ENCODE measurements around the gene TMEM184C. TPM values are rescaled to one million over a fixed set of nuclear protein-coding genes. Genes with fewer than 3 reads are reported as not detected.

TMEM184C gene
- total RNA-seq, 2 donors from 2014 or later = 30.3 to 35.7 TPM

GRCh38 chr4:147689067-147689466 is 71.9 kb downstream of the TMEM184C start:
- H3K27me3 Mint-ChIP-seq (ENCODE audit: insufficient read depth) = peaks cover 6% of the 10 kb centered on the region
- Histone ChIP-seq H3K27ac (ENCODE audit: low read depth, low read length) (no peak overlapping the region), H3K4me3 (ENCODE audit: low read length) (no peak overlapping the region), H3K4me1 (ENCODE audit: control insufficient read depth, insufficient read depth, low read length) (no peaks in the 10 kb centered on the region), H3K9me3 (ENCODE audit: control insufficient read depth, low read length) (no peaks in the 10 kb centered on the region), H3K36me3 (ENCODE audit: control insufficient read depth, insufficient read depth, low read length) (no peaks in the 10 kb centered on the region), H3K27me3 (ENCODE audit: control insufficient read depth, insufficient read depth, low read length, poor library complexity, severe bottlenecking) (no peaks in the 10 kb centered on the region), H3K9ac (ENCODE audit: extremely low read depth, low read length, poor library complexity, severe bottlenecking) (no peak overlapping the region)
- H3K4me1 Mint-ChIP-seq = peaks cover 5% of the 10 kb centered on the region
- H3K36me3 Mint-ChIP-seq (ENCODE audit: low read depth) = no peaks in the 10 kb centered on the region
- H3K9me3 Mint-ChIP-seq = peaks cover 3% of the 10 kb centered on the region
- no peak overlapping the region for H3K27ac Mint-ChIP-seq
- TF ChIP-seq CTCF (conservative IDR thresholded peaks at IDR 0.05) = no peak
- no peak for DNase-seq
- H3K4me3 Mint-ChIP-seq = no peak overlapping the region
- 94 to 96% methylated on average over 3 to 4 of the region's 4 CpGs for WGBS, 2 experiments (ENCODE audit: insufficient coverage in 1 of 2, insufficient read length in 1 of 2)

DNA sequence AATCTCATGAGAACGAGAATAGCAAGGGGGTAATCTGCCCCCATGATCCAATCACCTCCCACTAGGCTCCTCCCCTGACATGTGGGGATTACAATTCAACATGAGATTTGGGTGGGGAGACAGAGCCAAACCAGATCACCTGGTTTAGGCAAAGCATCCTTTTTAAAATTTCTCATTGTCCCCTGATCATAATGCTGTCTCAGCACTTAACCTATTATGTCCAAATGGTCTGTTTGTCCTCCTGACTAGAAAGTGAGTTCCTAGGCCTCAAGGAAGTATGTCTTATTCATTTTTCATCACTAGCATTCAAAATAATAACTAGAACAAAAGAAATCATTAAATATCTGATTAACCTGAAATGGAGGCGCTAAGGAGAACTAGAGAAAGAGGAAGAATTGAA is 74.6 kb downstream of the TMEM184C start:
- Histone ChIP-seq H3K36me3 (ENCODE audit: control insufficient read depth, insufficient read depth, low read length) (no peaks in the 10 kb centered on the region), H3K4me3 (ENCODE audit: low read length) (no peak overlapping the region), H3K4me1 (ENCODE audit: control insufficient read depth, insufficient read depth, low read length) (no peaks in the 10 kb centered on the region), H3K9me3 (ENCODE audit: control insufficient read depth, low read length) (no peaks in the 10 kb centered on the region), H3K9ac (ENCODE audit: extremely low read depth, low read length, poor library complexity, severe bottlenecking) (no peak overlapping the region), H3K27ac (ENCODE audit: low read depth, low read length) (no peak overlapping the region), H3K27me3 (ENCODE audit: control insufficient read depth, insufficient read depth, low read length, poor library complexity, severe bottlenecking) (no peaks in the 10 kb centered on the region)
- no peak overlapping the region for H3K27ac Mint-ChIP-seq
- 83 to 100% methylated on average over 1 to 2 of the region's 2 CpGs for WGBS, 2 experiments (ENCODE audit: insufficient coverage in 1 of 2, insufficient read length in 1 of 2)
- H3K9me3 Mint-ChIP-seq = peaks cover 3% of the 10 kb centered on the region
- no peaks in the 10 kb centered on the region for H3K36me3 Mint-ChIP-seq (ENCODE audit: low read depth)
- DNase-seq = no peak
- H3K27me3 Mint-ChIP-seq (ENCODE audit: insufficient read depth) = no peaks in the 10 kb centered on the region
- no peak for TF ChIP-seq CTCF (conservative IDR thresholded peaks at IDR 0.05)
- no peaks in the 10 kb centered on the region for H3K4me1 Mint-ChIP-seq
- H3K4me3 Mint-ChIP-seq = no peak overlapping the region

DNA sequence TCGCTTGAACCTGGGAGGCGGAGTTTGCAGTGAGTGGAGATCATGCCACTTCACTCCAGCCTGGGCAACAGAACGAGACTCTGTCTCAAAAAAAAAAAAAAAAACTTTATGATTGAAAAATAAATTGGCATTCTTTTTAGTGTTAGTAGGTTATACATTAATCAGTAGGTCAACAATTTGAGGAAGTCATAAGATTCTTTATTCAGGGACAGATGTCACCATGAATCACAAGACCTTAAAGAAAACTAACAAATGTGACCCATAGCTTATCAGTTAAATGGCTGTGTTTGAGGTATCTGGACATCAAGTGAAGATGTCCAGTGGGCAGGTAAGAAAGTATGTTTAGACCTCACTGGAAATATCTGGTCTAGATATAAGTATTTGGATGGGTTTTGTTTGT is 76.0 kb downstream of the TMEM184C start:
- H3K27me3 Mint-ChIP-seq (ENCODE audit: insufficient read depth) = no peaks in the 10 kb centered on the region
- H3K4me1 Mint-ChIP-seq = no peaks in the 10 kb centered on the region
- H3K4me1 ChIP-seq (ENCODE audit: control insufficient read depth, insufficient read depth, low read length) = no peaks in the 10 kb centered on the region
- H3K9ac ChIP-seq (ENCODE audit: extremely low read depth, low read length, poor library complexity, severe bottlenecking) = no peak overlapping the region
- no peaks in the 10 kb centered on the region for H3K9me3 Mint-ChIP-seq
- DNase-seq = no peak
- WGBS, 2 experiments (ENCODE audit: insufficient coverage in 1 of 2, insufficient read length in 1 of 2) = 98 to 100% methylated on average over 2 to 3 of the region's 3 CpGs
- H3K36me3 ChIP-seq (ENCODE audit: control insufficient read depth, insufficient read depth, low read length) = no peaks in the 10 kb centered on the region
- H3K36me3 Mint-ChIP-seq (ENCODE audit: low read depth) = no peaks in the 10 kb centered on the region
- H3K9me3 ChIP-seq (ENCODE audit: control insufficient read depth, low read length) = no peaks in the 10 kb centered on the region
- H3K4me3 Mint-ChIP-seq = no peak overlapping the region
- H3K27ac ChIP-seq (ENCODE audit: low read depth, low read length) = no peak overlapping the region
- TF ChIP-seq CTCF (conservative IDR thresholded peaks at IDR 0.05) = no peak
- no peak overlapping the region for H3K4me3 ChIP-seq (ENCODE audit: low read length)
- no peaks in the 10 kb centered on the region for H3K27me3 ChIP-seq (ENCODE audit: control insufficient read depth, insufficient read depth, low read length, poor library complexity, severe bottlenecking)
- no peak overlapping the region for H3K27ac Mint-ChIP-seq
